GM18499 (cell line): Measurements from ENCODE around the gene PAM.

Experiments
- ATAC-seq: cut with Tn5 transposase; IDR thresholded peaks from one replicate; pipeline ENCODE4 v1.9.1; 2021; ENCODE audit warnings: moderate number of reproducible peaks; ENCODE audit not compliant: insufficient read depth, unreplicated experiment

The PAM gene

GRCh38 chr5:102853680-102854079 lies 98.6 kb downstream of the PAM start:
- no peak for ATAC-seq

GRCh38 chr5:102855681-102856388 lies 100.7 kb downstream of the PAM start:
- no peak for ATAC-seq

GRCh38 chr5:102856389-102856777 lies 101.3 kb downstream of the PAM start:
- no peak for ATAC-seq

- no peak for ATAC-seq
Observed at GRCh38 chr5:102857076-102857818, 102.1 kb downstream of the PAM start.

GRCh38 chr5:102858221-102858620 lies 103.1 kb downstream of the PAM start:
- ATAC-seq, result no peak

- ATAC-seq, result no peak
Observed at GRCh38 chr5:102858808-102859207, 103.7 kb downstream of the PAM start.

GRCh38 chr5:102860035-102860434 lies 104.9 kb downstream of the PAM start:
- ATAC-seq, result no peak

- ATAC-seq, result no peak
Observed at GRCh38 chr5:102863058-102863457, 108.0 kb downstream of the PAM start.

- no peak for ATAC-seq
Observed at GRCh38 chr5:102863764-102864560, 108.9 kb downstream of the PAM start.

- ATAC-seq, result no peak
Observed at GRCh38 chr5:102865171-102865509, 110.0 kb downstream of the PAM start.

- ATAC-seq, result no peak
Observed at GRCh38 chr5:102865510-102866236, 110.6 kb downstream of the PAM start.

GRCh38 chr5:102866237-102866600 lies 111.1 kb downstream of the PAM start:
- no peak for ATAC-seq

GRCh38 chr5:102867992-102868662 lies 113.0 kb downstream of the PAM start:
- ATAC-seq, result no peak

GRCh38 chr5:102869230-102869629 lies 114.1 kb downstream of the PAM start:
- no peak for ATAC-seq

- ATAC-seq, result no peak
Observed at GRCh38 chr5:102873379-102873932, 118.4 kb downstream of the PAM start.

- ATAC-seq, result no peak
Observed at GRCh38 chr5:102874054-102874453, 118.9 kb downstream of the PAM start.

GRCh38 chr5:102875721-102876123 lies 120.6 kb downstream of the PAM start:
- no peak for ATAC-seq

- no peak for ATAC-seq
Observed at GRCh38 chr5:102876610-102877009, 121.5 kb downstream of the PAM start.

- ATAC-seq, result no peak
Observed at GRCh38 chr5:102879741-102880140, 124.6 kb downstream of the PAM start.

- ATAC-seq, result no peak
Observed at GRCh38 chr5:102886586-102886985, 131.5 kb downstream of the PAM start.
